Lower leg skin (tissue), 4 donors: ENCODE results near the gene DUSP3. TPM values are rescaled to one million over a fixed set of nuclear protein-coding genes. Genes with fewer than 3 reads are reported as not detected.

Experiments used
- DNase-seq, 2 donors: peaks; one replicate each; pipeline ENCODE4 v3.0.0-alpha.2; 2019; ENCODE audit warnings: low spot score in 2 of 2
- H3K4me3 ChIP-seq: fragments of 200-600 bp; sonication (generic); 2 replicates; pipeline ENCODE4 v1.5.1; 2017; ENCODE audit warnings: mild to moderate bottlenecking, low read depth; ENCODE audit not compliant: poor library complexity, severe bottlenecking
- POLR2A ChIP-seq, 2 donors: fragments of 450-650 bp; IDR thresholded peaks; one replicate each; pipeline ENCODE4 v1.6.1; 2016 to 2017; ENCODE audit warnings: antibody characterized with exemption in 2 of 2, mild to moderate bottlenecking in 1 of 2, moderate library complexity in 1 of 2
- WGBS, 2 donors: methylation state at CpG; one replicate each; pipeline ENCODE4 v1.1.5; 2018; 5-methylcytosine and 5-hydroxymethylcytosine counted together
- intact Hi-C: fragments of 100-400 bp; cut with DNase I; formaldehyde crosslinking; loops from one replicate; pipeline ENCODE4 v1.15.0; 2023; ENCODE audit warnings: low total_unique reads
- total RNA-seq, 4 donors: library from RNA; depleted of rRNA; stranded (reverse); fragments of >200 nt; gene quantifications; one replicate each; pipeline ENCODE4 v1.1.0, GENCODE V29; 2016
- TF ChIP-seq, protein P1 (sequence below), 3 donors: fragments of 450-650 bp; IDR thresholded peaks; one replicate each; pipeline ENCODE4 v1.5.1; 2016; ENCODE audit warnings: antibody characterized with exemption in 3 of 3, mild to moderate bottlenecking in 3 of 3, moderate library complexity in 2 of 3

The DUSP3 gene
- total RNA-seq, 4 donors from 2014 or later: 33.2 to 44.1 (median 37.9) TPM

DNA sequence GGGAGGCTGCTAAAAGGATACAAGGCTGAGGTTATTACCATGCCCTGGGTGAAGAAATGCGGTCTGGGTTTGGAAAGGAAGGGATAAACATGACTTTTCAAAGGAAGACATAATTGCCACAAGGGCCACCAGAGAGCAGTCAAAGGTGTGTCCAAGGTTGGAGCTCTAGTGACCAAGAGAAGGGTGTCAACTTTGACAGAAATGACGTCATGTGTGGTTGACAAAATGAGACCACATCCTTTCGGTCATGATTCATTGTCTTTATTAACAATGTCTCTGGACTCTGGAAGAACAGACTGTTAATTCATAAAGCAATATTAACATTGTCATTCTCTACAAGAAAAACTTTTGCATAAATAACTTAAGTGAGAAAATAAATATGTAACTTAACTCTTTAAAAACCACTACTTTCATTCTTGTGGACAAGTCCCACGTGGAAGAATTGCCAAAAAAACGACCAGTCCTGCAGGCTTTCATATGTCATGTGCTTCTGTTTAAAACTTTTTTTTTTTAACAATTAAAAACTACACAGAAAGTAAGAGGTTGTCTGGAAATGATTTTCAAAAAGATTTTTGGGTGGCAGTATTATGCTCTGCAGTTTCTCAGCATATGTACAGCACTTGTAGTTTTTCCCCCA is 25.2 kb downstream of the DUSP3 start:
- intact Hi-C loops: loop anchor here (10.0 kb wide), 1 partner anchor 179 kb away; no protein-coding TSS in a partner anchor
- TF ChIP-seq POLR2A (IDR thresholded peaks at IDR 0.05): no peak
- TF ChIP-seq, protein P1, sequence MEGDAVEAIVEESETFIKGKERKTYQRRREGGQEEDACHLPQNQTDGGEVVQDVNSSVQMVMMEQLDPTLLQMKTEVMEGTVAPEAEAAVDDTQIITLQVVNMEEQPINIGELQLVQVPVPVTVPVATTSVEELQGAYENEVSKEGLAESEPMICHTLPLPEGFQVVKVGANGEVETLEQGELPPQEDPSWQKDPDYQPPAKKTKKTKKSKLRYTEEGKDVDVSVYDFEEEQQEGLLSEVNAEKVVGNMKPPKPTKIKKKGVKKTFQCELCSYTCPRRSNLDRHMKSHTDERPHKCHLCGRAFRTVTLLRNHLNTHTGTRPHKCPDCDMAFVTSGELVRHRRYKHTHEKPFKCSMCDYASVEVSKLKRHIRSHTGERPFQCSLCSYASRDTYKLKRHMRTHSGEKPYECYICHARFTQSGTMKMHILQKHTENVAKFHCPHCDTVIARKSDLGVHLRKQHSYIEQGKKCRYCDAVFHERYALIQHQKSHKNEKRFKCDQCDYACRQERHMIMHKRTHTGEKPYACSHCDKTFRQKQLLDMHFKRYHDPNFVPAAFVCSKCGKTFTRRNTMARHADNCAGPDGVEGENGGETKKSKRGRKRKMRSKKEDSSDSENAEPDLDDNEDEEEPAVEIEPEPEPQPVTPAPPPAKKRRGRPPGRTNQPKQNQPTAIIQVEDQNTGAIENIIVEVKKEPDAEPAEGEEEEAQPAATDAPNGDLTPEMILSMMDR (IDR thresholded peaks at IDR 0.05): no peak
- no peak overlapping the region for H3K4me3 ChIP-seq
- WGBS, 2 donors: 65 to 66% methylated on average over 5 of the region's 5 CpGs
- DNase-seq: no peak

- intact Hi-C loops: loop anchor here (10.0 kb wide), 1 partner anchor 175 kb away; no protein-coding TSS in a partner anchor
- TF ChIP-seq, protein P1 (IDR thresholded peaks at IDR 0.05): no peak
- no peak for TF ChIP-seq POLR2A (IDR thresholded peaks at IDR 0.05)
- WGBS, 2 donors: 36 to 44% methylated on average over 5 of the region's 5 CpGs
- no peak for DNase-seq
- H3K4me3 ChIP-seq: no peak overlapping the region
These were observed 28.6 kb downstream of the DUSP3 start for GRCh38 chr17:43750153-43750552.

- no peak for DNase-seq
- no peak overlapping the region for H3K4me3 ChIP-seq
- no peak for TF ChIP-seq POLR2A (IDR thresholded peaks at IDR 0.05)
- TF ChIP-seq, protein P1 (IDR thresholded peaks at IDR 0.05): no peak
- intact Hi-C loops: no loop called here
- WGBS, 2 donors: 37 to 56% methylated on average over 6 of the region's 6 CpGs
These were observed 33.2 kb downstream of the DUSP3 start for GRCh38 chr17:43745541-43745940.

DNA sequence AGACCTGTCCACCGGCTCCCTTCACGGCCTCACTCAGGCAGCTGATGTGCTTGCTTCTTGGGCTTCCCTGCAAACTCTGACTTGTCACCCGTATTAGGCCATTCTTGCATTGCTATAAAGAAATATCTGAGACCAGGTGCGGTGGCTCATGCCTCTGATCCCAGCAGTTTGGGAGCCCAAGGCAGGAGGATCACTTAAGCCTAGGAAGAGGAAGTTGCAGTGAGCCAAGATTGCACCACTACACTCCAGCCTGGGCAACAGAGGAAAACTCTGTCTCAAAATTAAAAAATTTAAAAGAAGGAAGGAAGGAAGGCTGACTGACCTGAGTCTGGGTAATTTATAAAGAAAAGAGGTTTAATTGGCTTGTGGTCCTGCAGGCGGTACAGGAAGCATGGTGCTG is 37.1 kb downstream of the DUSP3 start:
- WGBS, 2 donors: 75 to 94% methylated on average over 5 of the region's 5 CpGs
- intact Hi-C loops: no loop called here
- DNase-seq: no peak
- no peak overlapping the region for H3K4me3 ChIP-seq
- TF ChIP-seq POLR2A (IDR thresholded peaks at IDR 0.05): no peak

DNA sequence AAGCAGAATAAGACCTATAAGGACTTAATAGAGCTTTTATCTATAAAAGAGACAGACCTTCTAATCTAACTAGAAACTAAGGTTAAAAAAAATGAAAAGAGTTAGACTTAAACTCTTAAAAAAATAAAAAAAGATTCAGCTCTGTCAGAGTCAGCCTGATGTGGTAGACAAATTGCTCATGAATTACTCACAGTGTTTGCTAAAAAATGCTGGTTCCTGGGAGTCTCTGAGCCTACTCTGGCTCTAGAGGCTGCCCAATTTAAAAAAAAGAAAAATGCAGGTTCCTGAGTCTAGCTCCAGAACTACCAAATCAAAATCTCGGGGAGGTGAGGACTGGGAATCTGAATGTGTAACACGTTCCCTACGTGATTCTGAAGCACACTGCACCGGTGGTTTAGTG is 38.2 kb downstream of the DUSP3 start:
- no peak for DNase-seq
- 77 to 90% methylated on average over 4 of the region's 4 CpGs for WGBS, 2 donors
- no peak overlapping the region for H3K4me3 ChIP-seq
- intact Hi-C loops: no loop called here
- TF ChIP-seq, protein P1 (IDR thresholded peaks at IDR 0.05): no peak
- no peak for TF ChIP-seq POLR2A (IDR thresholded peaks at IDR 0.05)

- H3K4me3 ChIP-seq: no peak overlapping the region
- 77 to 89% methylated on average over 2 of the region's 2 CpGs for WGBS, 2 donors
- no peak for DNase-seq
- intact Hi-C loops: no loop called here
- TF ChIP-seq, protein P1 (IDR thresholded peaks at IDR 0.05): no peak
- TF ChIP-seq POLR2A (IDR thresholded peaks at IDR 0.05): no peak
These were observed 41.1 kb downstream of the DUSP3 start for GRCh38 chr17:43737722-43738121.
